Esophagus (tissue), 2 donors: ENCODE results near the gene ATP9A. TPM values are rescaled to one million over a fixed set of nuclear protein-coding genes. Genes with fewer than 3 reads are reported as not detected.
A peak's percentile ranks its signal among the peaks of the same experiment; 100 is the strongest.
"Not testable (repeated sequence)": the region's sequence is repeated elsewhere in the genome, so short reads cannot be mapped to it uniquely, and the experiment has no call there.

Experiments used
- H3K27ac ChIP-seq, 2 donors: one replicate each; pipeline ENCODE4 v1.5.1; 2013; ENCODE audit warnings: low read depth in 2 of 2, mild to moderate bottlenecking in 2 of 2, inconsistent platforms in 1 of 2, low read length in 1 of 2, moderate library complexity in 1 of 2
- H3K27me3 ChIP-seq, 2 donors: one replicate each; pipeline ENCODE4 v1.6.1; 2013; ENCODE audit warnings: low read length in 2 of 2, control low read depth in 1 of 2, mild to moderate bottlenecking in 1 of 2; ENCODE audit not compliant: insufficient read depth in 2 of 2, control insufficient read depth in 1 of 2
- H3K36me3 ChIP-seq, 2 donors: one replicate each; pipeline ENCODE4 v1.6.1; 2013; ENCODE audit warnings: low read length in 1 of 2; ENCODE audit not compliant: control insufficient read depth in 2 of 2, insufficient read depth in 2 of 2
- H3K4me1 ChIP-seq, 2 donors: one replicate each; pipeline ENCODE4 v1.6.1; 2013; ENCODE audit warnings: low read length in 1 of 2; ENCODE audit not compliant: control insufficient read depth in 2 of 2, insufficient read depth in 2 of 2
- H3K4me3 ChIP-seq, 2 donors: one replicate each; pipeline ENCODE4 v1.5.1; 2013; ENCODE audit warnings: low read length in 2 of 2, mild to moderate bottlenecking in 2 of 2, low read depth in 1 of 2, moderate library complexity in 1 of 2
- H3K9me3 ChIP-seq, 2 donors: one replicate each; pipeline ENCODE4 v1.6.1; 2013; ENCODE audit warnings: mild to moderate bottlenecking in 2 of 2, low read depth in 1 of 2, low read length in 1 of 2, moderate library complexity in 1 of 2; ENCODE audit not compliant: control insufficient read depth in 2 of 2, insufficient read depth in 1 of 2
- WGBS, 2 donors: extraction: QIAGEN DNeasy Blood & Tissue Kit; methylation state at CpG; one replicate each; pipeline ENCODE4 v1.1.7; 2013; 5-methylcytosine and 5-hydroxymethylcytosine counted together
- polyA plus RNA-seq, 2 donors: library from polyadenylated mRNA; stranded (reverse); fragments of 200-250 nt; gene quantifications; one replicate each; pipeline ENCODE4 v1.2.3, GENCODE V29; 2013
- donor health status: healthy with polysubstance abuse.
- donor health status: Bipolar disorder and iron deficiency.

Gene ATP9A
- polyA plus RNA-seq, 2 donors = 5.0 to 7.5 TPM

DNA sequence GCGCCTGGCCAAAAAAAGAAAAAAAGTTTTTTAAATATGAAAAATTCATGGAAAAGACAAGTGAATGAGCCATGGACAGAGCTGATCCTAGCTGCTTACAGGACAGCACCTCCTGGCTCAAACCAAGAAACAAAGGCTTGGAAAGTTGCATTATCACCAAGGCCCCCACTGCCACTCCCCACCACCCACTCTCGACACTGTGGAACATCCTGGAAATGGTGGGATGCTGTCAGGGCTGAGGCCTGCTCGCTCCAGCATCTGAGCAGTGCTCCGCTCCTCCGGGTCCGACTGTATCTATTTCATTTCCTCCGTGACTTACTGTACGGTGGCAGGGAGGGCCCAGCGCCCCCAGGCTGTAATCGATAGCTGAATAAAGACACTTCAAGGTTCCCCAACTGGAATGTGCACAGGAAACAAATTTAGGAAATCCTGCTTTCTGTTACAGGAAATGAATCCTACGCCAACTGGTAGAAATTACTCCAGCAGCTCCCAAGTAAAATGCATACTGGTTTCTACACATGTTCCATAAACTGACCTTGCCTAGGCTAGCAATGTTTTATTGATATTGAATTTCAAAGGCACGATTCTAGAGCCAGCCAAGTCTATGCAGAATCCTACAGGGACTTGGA lies 116.2 kb downstream of the ATP9A start:
- Histone ChIP-seq H3K9me3 (no peaks in the 10 kb centered on the region), H3K27ac (no peak overlapping the region), H3K4me1 (no peaks in the 10 kb centered on the region), H3K4me3 (no peak overlapping the region), H3K27me3 (no peaks in the 10 kb centered on the region), H3K36me3 (peaks cover 9 to 13% of the 10 kb centered on the region in 2 donors)
- 74 to 78% methylated on average over 12 of the region's 12 CpGs for WGBS, 2 donors

- Histone ChIP-seq H3K9me3 (no peaks in the 10 kb centered on the region), H3K4me3 (no peak overlapping the region), H3K27ac (no peak overlapping the region), H3K4me1 (no peaks in the 10 kb centered on the region), H3K27me3 (no peaks in the 10 kb centered on the region), H3K36me3 (peaks cover 7 to 9% of the 10 kb centered on the region in 2 donors)
- 57 to 75% methylated on average over 5 of the region's 5 CpGs for WGBS, 2 donors
Measured at GRCh38 chr20:51650685-51651134, 117.5 kb downstream of the ATP9A start.

GRCh38 chr20:51648571-51648947 lies 119.6 kb downstream of the ATP9A start:
- 93 to 98% methylated on average over 2 of the region's 2 CpGs for WGBS, 2 donors
- H3K27me3 ChIP-seq = no peaks in the 10 kb centered on the region
- no peak overlapping the region for H3K4me3 ChIP-seq
- no peaks in the 10 kb centered on the region for H3K4me1 ChIP-seq
- H3K9me3 ChIP-seq = no peaks in the 10 kb centered on the region
- H3K36me3 ChIP-seq = peaks cover 7 to 9% of the 10 kb centered on the region in 2 donors
- no peak overlapping the region for H3K27ac ChIP-seq

DNA sequence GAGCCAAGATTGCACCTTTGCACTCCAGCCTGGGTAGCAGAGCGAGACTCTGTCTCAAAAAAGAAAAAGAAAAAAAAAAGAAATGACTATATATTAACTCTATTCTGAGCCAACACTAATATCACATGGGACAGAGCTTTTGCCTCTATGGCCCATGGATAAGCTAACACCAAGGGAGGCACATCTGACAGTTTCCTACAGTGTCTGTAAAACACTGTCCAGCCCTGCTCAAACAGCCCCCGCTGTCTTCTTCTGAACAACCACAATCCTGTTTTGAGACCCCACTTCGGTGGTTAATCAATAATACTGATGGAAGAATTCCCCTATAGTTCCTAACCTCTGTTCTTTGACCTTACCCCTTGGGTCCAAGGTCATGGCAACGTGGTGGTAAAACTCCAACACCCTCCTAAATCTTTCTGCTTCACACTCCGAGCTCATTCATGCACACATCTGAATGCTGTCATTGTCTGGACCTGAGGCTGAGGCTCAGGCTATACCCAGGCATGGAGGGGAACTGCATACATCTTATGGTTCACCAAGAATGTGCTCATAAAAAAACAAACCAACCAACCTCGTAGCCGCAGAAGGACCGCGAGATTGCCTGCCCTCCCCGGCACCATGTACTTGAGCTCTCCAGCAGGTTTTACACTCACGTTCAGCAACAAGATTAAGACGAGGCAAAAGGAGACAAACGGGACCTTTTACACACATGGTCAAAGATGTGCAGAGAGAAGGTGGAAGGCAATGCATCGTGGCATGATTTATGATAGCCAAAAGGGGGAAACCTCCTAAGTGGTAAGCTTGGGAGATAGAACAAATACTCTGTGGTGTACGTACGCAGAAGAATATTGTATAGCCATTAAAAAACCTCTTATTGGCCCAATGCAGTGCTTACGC lies 120.3 kb downstream of the ATP9A start:
- Histone ChIP-seq H3K27ac (no peak overlapping the region), H3K36me3 (peaks cover 7 to 9% of the 10 kb centered on the region in 2 donors), H3K4me1 (no peaks in the 10 kb centered on the region), H3K4me3 (no peak overlapping the region), H3K27me3 (no peaks in the 10 kb centered on the region), H3K9me3 (no peaks in the 10 kb centered on the region)
- 85 to 88% methylated on average over 17 of the region's 17 CpGs for WGBS, 2 donors

- H3K9me3 ChIP-seq, H3K27ac ChIP-seq, H3K4me1 ChIP-seq, H3K36me3 ChIP-seq, H3K4me3 ChIP-seq, H3K27me3 ChIP-seq: not testable (repeated sequence)
- 94 to 97% methylated on average over 8 of the region's 8 CpGs for WGBS, 2 donors
Measured at GRCh38 chr20:51643810-51644209, 124.4 kb downstream of the ATP9A start.

DNA sequence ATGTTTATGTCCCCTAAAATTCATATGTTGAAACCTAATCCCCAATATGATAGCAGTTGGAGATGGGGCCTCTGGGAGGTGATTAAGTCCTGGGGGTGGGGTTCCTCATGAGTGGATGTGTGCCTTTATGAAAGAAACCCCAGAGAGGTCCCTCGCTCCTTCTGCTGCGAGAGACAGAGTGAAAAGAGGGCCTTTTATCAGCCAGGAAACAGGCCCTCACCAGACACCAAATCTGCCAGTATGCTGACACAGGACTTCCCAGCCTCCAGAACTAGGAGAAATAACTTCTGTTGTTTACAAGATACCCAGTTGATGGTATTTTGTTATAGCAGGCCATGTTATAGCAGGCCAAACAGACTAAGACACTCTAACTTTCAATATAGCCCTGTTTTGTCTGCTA lies 124.8 kb downstream of the ATP9A start:
- no peak overlapping the region for H3K4me3 ChIP-seq
- no peaks in the 10 kb centered on the region for H3K27me3 ChIP-seq
- no peaks in the 10 kb centered on the region for H3K9me3 ChIP-seq
- 66 to 84% methylated on average over 2 of the region's 2 CpGs for WGBS, 2 donors
- H3K27ac ChIP-seq = peak overlapping the region in 1 of 2 donors; percentile 3
- peaks cover 0 to 2% of the 10 kb centered on the region in 2 donors for H3K4me1 ChIP-seq
- peaks cover 0 to 4% of the 10 kb centered on the region in 2 donors for H3K36me3 ChIP-seq

DNA sequence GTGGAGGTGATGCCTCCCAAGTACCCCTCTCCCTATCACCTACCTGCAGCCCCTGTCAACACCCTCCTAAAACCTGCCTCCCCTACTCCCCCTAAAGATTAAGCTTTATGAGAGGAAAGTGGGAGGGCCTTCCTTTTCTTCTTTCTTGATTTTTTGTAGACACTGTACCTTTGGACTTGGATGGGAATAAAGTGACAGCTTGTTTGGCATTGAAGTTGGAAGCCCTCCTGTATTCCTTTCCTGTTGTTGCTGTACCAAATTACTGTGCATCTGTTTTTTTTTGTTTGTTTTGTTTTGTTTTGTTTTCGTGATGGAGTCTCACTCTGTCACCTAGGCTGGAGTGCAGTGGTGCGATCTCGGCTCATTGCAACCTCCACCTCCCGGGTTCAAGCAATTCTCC lies 126.3 kb downstream of the ATP9A start:
- Histone ChIP-seq H3K9me3 (no peaks in the 10 kb centered on the region), H3K27me3 (no peaks in the 10 kb centered on the region), H3K36me3 (peaks cover 0 to 3% of the 10 kb centered on the region in 2 donors), H3K27ac (no peak overlapping the region), H3K4me1 (peaks cover 0 to 2% of the 10 kb centered on the region in 2 donors), H3K4me3 (no peak overlapping the region)
- 97 to 99% methylated on average over 4 of the region's 4 CpGs for WGBS, 2 donors

GRCh38 chr20:51640743-51641142 lies 127.4 kb downstream of the ATP9A start:
- 55 to 56% methylated on average over 3 of the region's 3 CpGs for WGBS, 2 donors
- Histone ChIP-seq H3K36me3 (peaks cover 0 to 3% of the 10 kb centered on the region in 2 donors), H3K4me1 (peaks cover 0 to 2% of the 10 kb centered on the region in 2 donors), H3K27me3 (no peaks in the 10 kb centered on the region), H3K4me3 (no peak overlapping the region), H3K9me3 (no peaks in the 10 kb centered on the region), H3K27ac (no peak overlapping the region)

- Histone ChIP-seq H3K4me1 (peaks cover 0 to 2% of the 10 kb centered on the region in 2 donors), H3K4me3 (no peak overlapping the region), H3K27me3 (no peaks in the 10 kb centered on the region), H3K27ac (no peak overlapping the region), H3K36me3 (peaks cover 0 to 3% of the 10 kb centered on the region in 2 donors), H3K9me3 (no peaks in the 10 kb centered on the region)
- WGBS, 2 donors = 27 to 29% methylated on average over 12 of the region's 12 CpGs
Measured at GRCh38 chr20:51639206-51639832, 128.9 kb downstream of the ATP9A start.
